Liver (tissue), 3 donors: ENCODE data around the gene DHX15.

Experiments used
- EGR1 ChIP-seq, 2 donors: IDR thresholded peaks; 2 replicates each; pipeline ENCODE4 v1.6.1; 2016 to 2018; ENCODE audit warnings: antibody characterized with exemption in 2 of 2, low read depth in 2 of 2
- JUND ChIP-seq, 2 donors: IDR thresholded peaks; 2 replicates each; pipeline ENCODE4 v1.6.1; 2016; ENCODE audit warnings: antibody characterized with exemption in 2 of 2
- NR2F2 ChIP-seq: IDR thresholded peaks from 2 replicates; pipeline ENCODE4 v1.6.1; 2016; ENCODE audit warnings: antibody characterized with exemption
- RXRA ChIP-seq, 2 donors: IDR thresholded peaks; 2 replicates each; pipeline ENCODE4 v1.6.1; 2017 to 2018; ENCODE audit warnings: antibody characterized with exemption in 2 of 2, mild to moderate bottlenecking in 1 of 2
- TAF1 ChIP-seq: conservative IDR thresholded peaks from 2 replicates; pipeline ENCODE4 v1.6.1; 2016; ENCODE audit warnings: antibody characterized with exemption, mild to moderate bottlenecking
- YY1 ChIP-seq: IDR thresholded peaks from 2 replicates; pipeline ENCODE4 v1.6.1; 2016; ENCODE audit warnings: antibody characterized with exemption, mild to moderate bottlenecking
- TF ChIP-seq, protein P1 (sequence below): fragments of 150-350 bp; IDR thresholded peaks from 2 replicates; pipeline ENCODE4 v1.5.1; 2017; ENCODE audit warnings: improper control_type of control experiment, low read depth, low read length; ENCODE audit not compliant: missing input control
- TF ChIP-seq, protein P2 (sequence below): IDR thresholded peaks from 2 replicates; pipeline ENCODE4 v1.6.1; 2016; ENCODE audit warnings: antibody characterized with exemption, mild to moderate bottlenecking
- TF ChIP-seq, protein P3 (sequence below): IDR thresholded peaks from 2 replicates; pipeline ENCODE4 v1.6.1; 2016; ENCODE audit warnings: antibody characterized with exemption
- TF ChIP-seq, protein P4 (sequence below): IDR thresholded peaks from 2 replicates; pipeline ENCODE4 v1.6.1; 2016; ENCODE audit warnings: antibody characterized with exemption
- TF ChIP-seq, protein P5 (sequence below): IDR thresholded peaks from 2 replicates; pipeline ENCODE4 v1.6.1; 2016; ENCODE audit warnings: antibody characterized with exemption
- donor health status: healthy.
- donor health status: healthy.

DNA sequence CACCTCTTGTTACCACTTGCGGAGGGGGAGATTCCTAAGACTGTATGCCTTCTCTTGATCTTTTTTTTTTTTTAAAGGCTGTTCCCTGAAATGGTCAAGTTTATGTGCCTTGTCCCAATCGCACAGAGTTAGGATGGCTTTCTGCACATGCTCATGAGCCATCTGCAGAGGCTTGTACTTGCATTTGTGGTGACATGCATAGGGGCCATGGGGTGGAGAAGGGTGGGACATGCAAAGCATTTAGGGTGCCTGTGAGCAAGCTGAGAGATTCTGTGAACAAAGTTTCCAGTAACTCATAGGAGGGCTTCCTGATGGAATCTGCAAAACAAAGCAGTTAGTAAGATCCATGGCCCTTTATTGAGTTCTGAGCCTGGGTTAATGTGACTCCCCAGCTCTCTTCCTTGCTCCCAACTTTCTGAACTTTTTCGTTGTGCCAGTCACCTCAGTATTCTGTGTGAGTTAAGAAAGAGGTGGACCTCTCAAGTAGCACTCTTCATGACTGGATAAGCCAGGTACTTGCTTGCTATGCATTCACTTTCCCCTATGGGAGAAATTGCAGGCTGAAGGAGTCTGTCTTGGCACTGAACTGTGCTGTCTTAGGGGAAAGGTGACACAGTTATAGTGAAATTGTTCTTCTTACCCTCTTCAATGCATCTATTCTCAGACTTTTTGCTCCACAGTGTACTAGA, 37.9 kb upstream of the DHX15 start:
- TF ChIP-seq, protein P1, sequence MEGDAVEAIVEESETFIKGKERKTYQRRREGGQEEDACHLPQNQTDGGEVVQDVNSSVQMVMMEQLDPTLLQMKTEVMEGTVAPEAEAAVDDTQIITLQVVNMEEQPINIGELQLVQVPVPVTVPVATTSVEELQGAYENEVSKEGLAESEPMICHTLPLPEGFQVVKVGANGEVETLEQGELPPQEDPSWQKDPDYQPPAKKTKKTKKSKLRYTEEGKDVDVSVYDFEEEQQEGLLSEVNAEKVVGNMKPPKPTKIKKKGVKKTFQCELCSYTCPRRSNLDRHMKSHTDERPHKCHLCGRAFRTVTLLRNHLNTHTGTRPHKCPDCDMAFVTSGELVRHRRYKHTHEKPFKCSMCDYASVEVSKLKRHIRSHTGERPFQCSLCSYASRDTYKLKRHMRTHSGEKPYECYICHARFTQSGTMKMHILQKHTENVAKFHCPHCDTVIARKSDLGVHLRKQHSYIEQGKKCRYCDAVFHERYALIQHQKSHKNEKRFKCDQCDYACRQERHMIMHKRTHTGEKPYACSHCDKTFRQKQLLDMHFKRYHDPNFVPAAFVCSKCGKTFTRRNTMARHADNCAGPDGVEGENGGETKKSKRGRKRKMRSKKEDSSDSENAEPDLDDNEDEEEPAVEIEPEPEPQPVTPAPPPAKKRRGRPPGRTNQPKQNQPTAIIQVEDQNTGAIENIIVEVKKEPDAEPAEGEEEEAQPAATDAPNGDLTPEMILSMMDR, result no peak
- TF ChIP-seq, protein P2, sequence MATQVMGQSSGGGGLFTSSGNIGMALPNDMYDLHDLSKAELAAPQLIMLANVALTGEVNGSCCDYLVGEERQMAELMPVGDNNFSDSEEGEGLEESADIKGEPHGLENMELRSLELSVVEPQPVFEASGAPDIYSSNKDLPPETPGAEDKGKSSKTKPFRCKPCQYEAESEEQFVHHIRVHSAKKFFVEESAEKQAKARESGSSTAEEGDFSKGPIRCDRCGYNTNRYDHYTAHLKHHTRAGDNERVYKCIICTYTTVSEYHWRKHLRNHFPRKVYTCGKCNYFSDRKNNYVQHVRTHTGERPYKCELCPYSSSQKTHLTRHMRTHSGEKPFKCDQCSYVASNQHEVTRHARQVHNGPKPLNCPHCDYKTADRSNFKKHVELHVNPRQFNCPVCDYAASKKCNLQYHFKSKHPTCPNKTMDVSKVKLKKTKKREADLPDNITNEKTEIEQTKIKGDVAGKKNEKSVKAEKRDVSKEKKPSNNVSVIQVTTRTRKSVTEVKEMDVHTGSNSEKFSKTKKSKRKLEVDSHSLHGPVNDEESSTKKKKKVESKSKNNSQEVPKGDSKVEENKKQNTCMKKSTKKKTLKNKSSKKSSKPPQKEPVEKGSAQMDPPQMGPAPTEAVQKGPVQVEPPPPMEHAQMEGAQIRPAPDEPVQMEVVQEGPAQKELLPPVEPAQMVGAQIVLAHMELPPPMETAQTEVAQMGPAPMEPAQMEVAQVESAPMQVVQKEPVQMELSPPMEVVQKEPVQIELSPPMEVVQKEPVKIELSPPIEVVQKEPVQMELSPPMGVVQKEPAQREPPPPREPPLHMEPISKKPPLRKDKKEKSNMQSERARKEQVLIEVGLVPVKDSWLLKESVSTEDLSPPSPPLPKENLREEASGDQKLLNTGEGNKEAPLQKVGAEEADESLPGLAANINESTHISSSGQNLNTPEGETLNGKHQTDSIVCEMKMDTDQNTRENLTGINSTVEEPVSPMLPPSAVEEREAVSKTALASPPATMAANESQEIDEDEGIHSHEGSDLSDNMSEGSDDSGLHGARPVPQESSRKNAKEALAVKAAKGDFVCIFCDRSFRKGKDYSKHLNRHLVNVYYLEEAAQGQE, result no peak
- TF ChIP-seq, protein P3, sequence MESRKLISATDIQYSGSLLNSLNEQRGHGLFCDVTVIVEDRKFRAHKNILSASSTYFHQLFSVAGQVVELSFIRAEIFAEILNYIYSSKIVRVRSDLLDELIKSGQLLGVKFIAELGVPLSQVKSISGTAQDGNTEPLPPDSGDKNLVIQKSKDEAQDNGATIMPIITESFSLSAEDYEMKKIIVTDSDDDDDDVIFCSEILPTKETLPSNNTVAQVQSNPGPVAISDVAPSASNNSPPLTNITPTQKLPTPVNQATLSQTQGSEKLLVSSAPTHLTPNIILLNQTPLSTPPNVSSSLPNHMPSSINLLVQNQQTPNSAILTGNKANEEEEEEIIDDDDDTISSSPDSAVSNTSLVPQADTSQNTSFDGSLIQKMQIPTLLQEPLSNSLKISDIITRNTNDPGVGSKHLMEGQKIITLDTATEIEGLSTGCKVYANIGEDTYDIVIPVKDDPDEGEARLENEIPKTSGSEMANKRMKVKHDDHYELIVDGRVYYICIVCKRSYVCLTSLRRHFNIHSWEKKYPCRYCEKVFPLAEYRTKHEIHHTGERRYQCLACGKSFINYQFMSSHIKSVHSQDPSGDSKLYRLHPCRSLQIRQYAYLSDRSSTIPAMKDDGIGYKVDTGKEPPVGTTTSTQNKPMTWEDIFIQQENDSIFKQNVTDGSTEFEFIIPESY, result no peak
- TF ChIP-seq RXRA (IDR thresholded peaks at IDR 0.05), result no peak
- TF ChIP-seq JUND (IDR thresholded peaks at IDR 0.05), result no peak
- TF ChIP-seq, protein P4, sequence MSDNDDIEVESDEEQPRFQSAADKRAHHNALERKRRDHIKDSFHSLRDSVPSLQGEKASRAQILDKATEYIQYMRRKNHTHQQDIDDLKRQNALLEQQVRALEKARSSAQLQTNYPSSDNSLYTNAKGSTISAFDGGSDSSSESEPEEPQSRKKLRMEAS, result no peak
- TF ChIP-seq TAF1, result no peak
- TF ChIP-seq, protein P5, sequence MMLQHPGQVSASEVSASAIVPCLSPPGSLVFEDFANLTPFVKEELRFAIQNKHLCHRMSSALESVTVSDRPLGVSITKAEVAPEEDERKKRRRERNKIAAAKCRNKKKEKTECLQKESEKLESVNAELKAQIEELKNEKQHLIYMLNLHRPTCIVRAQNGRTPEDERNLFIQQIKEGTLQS, result no peak
- no peak for TF ChIP-seq EGR1 (IDR thresholded peaks at IDR 0.05; ENCODE audit: low read depth in 2 of 2)
- no peak for TF ChIP-seq YY1
- no peak for TF ChIP-seq NR2F2
